IMR-90 (cell line): ENCODE measurements around the gene LRRC37A. TPM values are rescaled to one million over a fixed set of nuclear protein-coding genes. Genes with fewer than 3 reads are reported as not detected.

Source experiments
- ATAC-seq: fragments of 200-7000 bp; cut with Tn5 transposase; 2 replicates; pipeline ENCODE4 v1.9.1; 2020; ENCODE audit warnings: low read depth, mild to moderate bottlenecking, moderate library complexity
- BruUV-seq: library from RNA; stranded (reverse); fragments of 400-500 nt; replicated peaks from 2 replicates; lab custom pipeline; 2021; lab: Mats Ljungman, UMichigan
- CTCF ChIA-PET: fragments of 300-600 bp; formaldehyde crosslinking; extraction: SDS; loops from one replicate; lab custom pipeline; 2021; ENCODE audit warnings: antibody characterized with exemption; lab: Yijun Ruan, JAX
- POLR2A ChIA-PET: fragments of 300-600 bp; sonication (Branson Sonifier 250); formaldehyde crosslinking; loops from one replicate; lab custom pipeline; 2022; ENCODE audit warnings: antibody characterized with exemption; ENCODE audit not compliant: unreplicated experiment; lab: Charles Lee
- DNase-seq: peaks from one replicate; pipeline ENCODE4 v3.0.0; 2013
- H2AFZ ChIP-seq: replicated peaks from 2 replicates; pipeline ENCODE3; 2013; ENCODE audit warnings: low read length, mild to moderate bottlenecking; ENCODE audit not compliant: poor library complexity
- H2AK5ac ChIP-seq: 2 replicates; pipeline ENCODE4 v1.6.1; 2013; ENCODE audit warnings: low read depth, low read length, inconsistent platforms
- H2AK9ac ChIP-seq: replicated peaks from 2 replicates; pipeline ENCODE3; 2013; ENCODE audit warnings: mild to moderate bottlenecking, low read depth, low read length, moderate library complexity; ENCODE audit not compliant: poor library complexity
- H2BK120ac ChIP-seq: 2 replicates; pipeline ENCODE4 v1.6.1; 2013; ENCODE audit warnings: low read depth, low read length, inconsistent platforms
- H2BK15ac ChIP-seq: 3 replicates; pipeline ENCODE4 v1.6.1; 2013; ENCODE audit warnings: low read depth, low read length, inconsistent platforms
- H2BK20ac ChIP-seq: 2 replicates; pipeline ENCODE4 v1.6.1; 2013; ENCODE audit warnings: low read depth, mild to moderate bottlenecking, inconsistent platforms, low read length, moderate library complexity
- H2BK5ac ChIP-seq: 2 replicates; pipeline ENCODE4 v1.6.1; 2013; ENCODE audit warnings: mild to moderate bottlenecking, low read depth, low read length, inconsistent platforms; ENCODE audit not compliant: poor library complexity, severe bottlenecking
- H3K14ac ChIP-seq: replicated peaks from 2 replicates; pipeline ENCODE4 v1.6.1; 2013; ENCODE audit warnings: low read depth, low read length, inconsistent platforms
- H3K18ac ChIP-seq: 2 replicates; pipeline ENCODE4 v1.6.1; 2013; ENCODE audit warnings: low read depth, low read length, control low read depth
- H3K23ac ChIP-seq: 2 replicates; pipeline ENCODE4 v1.6.1; 2013; ENCODE audit warnings: low read depth, low read length, inconsistent platforms
- H3K27ac ChIP-seq: 2 replicates; pipeline ENCODE4 v1.5.1; 2013; ENCODE audit warnings: mild to moderate bottlenecking, control low read depth, low read length; ENCODE audit not compliant: insufficient read depth
- H3K27me3 ChIP-seq: 2 replicates; pipeline ENCODE4 v1.6.1; 2013; ENCODE audit warnings: low read length; ENCODE audit not compliant: control insufficient read depth, insufficient read depth
- H3K36me3 ChIP-seq: 2 replicates; pipeline ENCODE4 v1.6.1; 2013; ENCODE audit warnings: low read length, mixed read lengths; ENCODE audit not compliant: control insufficient read depth, insufficient read depth
- H3K4ac ChIP-seq: 2 replicates; pipeline ENCODE4 v1.6.1; 2013; ENCODE audit warnings: low read depth, low read length, inconsistent platforms
- H3K4me1 ChIP-seq: 2 replicates; pipeline ENCODE4 v1.6.1; 2013; ENCODE audit warnings: low read length, mixed read lengths; ENCODE audit not compliant: control insufficient read depth, insufficient read depth
- H3K4me2 ChIP-seq: 2 replicates; pipeline ENCODE4 v1.6.1; 2013; ENCODE audit warnings: low read depth, mild to moderate bottlenecking, control low read depth, low read length, moderate library complexity
- H3K4me3 ChIP-seq: 2 replicates; pipeline ENCODE4 v1.5.1; 2013; ENCODE audit warnings: low read depth, mild to moderate bottlenecking, control low read depth, low read length, moderate library complexity; ENCODE audit not compliant: insufficient read depth
- H3K56ac ChIP-seq: 2 replicates; pipeline ENCODE4 v1.6.1; 2013; ENCODE audit warnings: low read length, inconsistent platforms; ENCODE audit not compliant: insufficient read depth; ENCODE audit errors: extremely low read depth
- H3K79me1 ChIP-seq, 2 experiments: 2 replicates each; pipeline ENCODE4 v1.6.1; 2013; ENCODE audit warnings: low read length in 2 of 2, inconsistent platforms in 1 of 2, low read depth in 1 of 2
- H3K9ac ChIP-seq: 2 replicates; pipeline ENCODE4 v1.6.1; 2013; ENCODE audit warnings: low read depth, low read length, control low read depth
- H3K9me1 ChIP-seq: 2 replicates; pipeline ENCODE4 v1.6.1; 2013; ENCODE audit warnings: low read length, inconsistent platforms; ENCODE audit not compliant: insufficient read depth
- H3K9me3 ChIP-seq: 2 replicates; pipeline ENCODE4 v1.6.1; 2013; ENCODE audit warnings: low read length; ENCODE audit not compliant: control insufficient read depth, insufficient read depth
- H4K20me1 ChIP-seq: 2 replicates; pipeline ENCODE4 v1.6.1; 2013; ENCODE audit warnings: low read length, inconsistent platforms; ENCODE audit not compliant: insufficient read depth
- H4K5ac ChIP-seq: 2 replicates; pipeline ENCODE4 v1.6.1; 2013; ENCODE audit warnings: mild to moderate bottlenecking, low read depth, low read length, control low read depth
- H4K8ac ChIP-seq, 2 experiments: 2 replicates each; pipeline ENCODE4 v1.6.1; 2013; ENCODE audit warnings: low read depth in 2 of 2, low read length in 2 of 2, control low read depth in 1 of 2, inconsistent platforms in 1 of 2
- H4K91ac ChIP-seq: 2 replicates; pipeline ENCODE4 v1.6.1; 2013; ENCODE audit warnings: low read depth, low read length, inconsistent platforms; ENCODE audit not compliant: insufficient read depth
- CEBPB ChIP-seq: IDR thresholded peaks from 2 replicates; pipeline ENCODE4 v1.6.1; 2012; ENCODE audit warnings: low read depth, low read length, improper control_type of control experiment
- CHD1 ChIP-seq: IDR thresholded peaks from 2 replicates; pipeline ENCODE4 v1.6.1; 2012; ENCODE audit warnings: low read depth, low read length, improper control_type of control experiment
- FOS ChIP-seq: fragments of 150-350 bp; IDR thresholded peaks from 2 replicates; pipeline ENCODE4 v1.6.1; 2016; ENCODE audit warnings: low read depth, low read length
- NFE2L2 ChIP-seq: fragments of 150-350 bp; IDR thresholded peaks from 2 replicates; pipeline ENCODE4 v1.6.1; 2016; ENCODE audit warnings: low read depth, mild to moderate bottlenecking, low read length
- RAD21 ChIP-seq: IDR thresholded peaks from 2 replicates; pipeline ENCODE4 v1.6.1; 2012; ENCODE audit warnings: low read length, improper control_type of control experiment
- SMC3 ChIP-seq: fragments of 150-350 bp; IDR thresholded peaks from 2 replicates; pipeline ENCODE4 v1.6.1; 2016; ENCODE audit warnings: low read depth, mild to moderate bottlenecking, antibody characterized with exemption, low read length, moderate library complexity
- WGBS, 2 experiments: methylation state at CpG; one replicate each; pipeline versions ENCODE4 v1.1.5 to v1.1.7; 2013; ENCODE audit warnings: missing lambda C conversion rate in 2 of 2; ENCODE audit not compliant: insufficient read length in 1 of 2; ENCODE audit errors: extremely low coverage in 2 of 2; 5-methylcytosine and 5-hydroxymethylcytosine counted together
- dilution Hi-C: fragments of 300-500 bp; cut with HindIII; formaldehyde crosslinking; loops from one replicate; pipeline ENCODE4 v1.14.3; 2018; ENCODE audit warnings: low sequenced_read_pairs; ENCODE audit not compliant: unreplicated experiment
- in situ Hi-C: fragments of 300-500 bp; cut with MboI; formaldehyde crosslinking; loops from 3 replicates; pipeline ENCODE4 v1.14.3; 2019; ENCODE audit warnings: low sequenced_read_pairs, inconsistent platforms, mixed read lengths
- intact Hi-C: fragments of 100-400 bp; cut with micrococcal nuclease; formaldehyde crosslinking; loops from 2 replicates; pipeline ENCODE4 v1.10.0; 2022
- polyA plus RNA-seq, 3 experiments: library from polyadenylated mRNA; depleted of rRNA; stranded (reverse); fragments of >200 nt; gene quantifications; 2 replicates each; pipeline ENCODE4 v1.2.3, GENCODE V29; 2012; ENCODE audit warnings: low replicate concordance in 1 of 3
- total RNA-seq: library from RNA; depleted of rRNA; stranded (reverse); fragments of >200 nt; gene quantifications from 2 replicates; pipeline ENCODE4 v1.2.3, GENCODE V29; 2012
- TF ChIP-seq, protein P1 (sequence below): fragments of 150-350 bp; IDR thresholded peaks from 2 replicates; pipeline ENCODE4 v1.6.1; 2016; ENCODE audit warnings: low read depth, mild to moderate bottlenecking, low read length, moderate library complexity, borderline replicate concordance

The LRRC37A gene
- total and polyA plus RNA-seq, 2 of the 4 experiments (the other 2 are of a cell fraction), result 0.72 to 0.91 TPM

DNA sequence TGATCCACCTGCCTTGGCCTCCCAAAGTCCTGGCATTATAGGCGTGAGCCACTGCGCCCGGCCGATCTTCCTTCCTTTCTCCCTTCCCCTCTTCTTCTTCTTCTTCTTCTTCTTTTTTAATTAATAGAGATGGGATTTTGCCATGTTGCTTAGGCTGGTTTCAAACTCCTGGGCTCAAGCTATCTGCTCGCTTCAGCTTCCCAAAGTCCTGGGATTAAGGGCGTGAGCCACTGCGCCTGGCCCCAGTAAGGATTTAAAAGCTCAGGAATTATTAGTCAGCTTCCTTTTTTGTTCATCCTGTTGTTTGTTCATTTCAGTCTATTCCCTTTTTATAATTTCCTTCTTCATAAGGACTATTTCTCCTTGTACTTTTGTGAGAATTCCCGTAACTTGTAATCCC, 32.7 kb upstream of the LRRC37A start:
- no peak overlapping the region for H3K4ac ChIP-seq
- 0 out of 3 replicates have a peak overlapping the region, but pooled peaks have one; percentile 34 for H2BK15ac ChIP-seq
- H4K8ac ChIP-seq, result no peak overlapping the region
- H3K27ac ChIP-seq, result no peak overlapping the region
- no TSS peak for BruUV-seq
- H4K5ac ChIP-seq, result no peak overlapping the region
- no peaks in the 10 kb centered on the region for H3K36me3 ChIP-seq
- dilution Hi-C loops, result no loop called here
- intact Hi-C loops, result loop anchor here (10.0 kb wide), 1 partner anchor 663 kb away; the partner anchor contains the start of gene GOSR2
- no peak overlapping the region for H2AK5ac ChIP-seq
- peaks cover 21% of the 10 kb centered on the region for H3K4me1 ChIP-seq
- H2BK120ac ChIP-seq, result no peak overlapping the region
- no peaks in the 10 kb centered on the region for H4K20me1 ChIP-seq
- no peak overlapping the region for H4K91ac ChIP-seq
- no peak overlapping the region for H3K18ac ChIP-seq
- DNase-seq (no peak), ATAC-seq (no peak)
- H3K4me3 ChIP-seq, result no peak overlapping the region
- H3K14ac ChIP-seq, result no peak overlapping the region
- H2BK5ac ChIP-seq, result no peak overlapping the region
- TF ChIP-seq SMC3 (no peak), FOS (no peak), CHD1 (no peak), RAD21 (no peak), CEBPB (no peak), NFE2L2 (no peak)
- TF ChIP-seq, protein P1, sequence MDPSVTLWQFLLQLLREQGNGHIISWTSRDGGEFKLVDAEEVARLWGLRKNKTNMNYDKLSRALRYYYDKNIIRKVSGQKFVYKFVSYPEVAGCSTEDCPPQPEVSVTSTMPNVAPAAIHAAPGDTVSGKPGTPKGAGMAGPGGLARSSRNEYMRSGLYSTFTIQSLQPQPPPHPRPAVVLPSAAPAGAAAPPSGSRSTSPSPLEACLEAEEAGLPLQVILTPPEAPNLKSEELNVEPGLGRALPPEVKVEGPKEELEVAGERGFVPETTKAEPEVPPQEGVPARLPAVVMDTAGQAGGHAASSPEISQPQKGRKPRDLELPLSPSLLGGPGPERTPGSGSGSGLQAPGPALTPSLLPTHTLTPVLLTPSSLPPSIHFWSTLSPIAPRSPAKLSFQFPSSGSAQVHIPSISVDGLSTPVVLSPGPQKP, result no peak
- H2AFZ ChIP-seq, result no peak overlapping the region
- H3K9me3 ChIP-seq, result no peaks in the 10 kb centered on the region
- 100% methylated on average over 1 of the region's 8 CpGs; no CpG with 5 or more reads in 1 of the 2 experiments for WGBS, 2 experiments
- H3K23ac ChIP-seq, result no peak overlapping the region
- ChIA-PET CTCF (no interaction called here), POLR2A (no interaction called here)
- H3K56ac ChIP-seq, result no peak overlapping the region
- H3K79me1 ChIP-seq, result peaks cover 0 to 4% of the 10 kb centered on the region in 2 experiments; a peak in 1 of 4 replicates
- no peak overlapping the region for H2BK20ac ChIP-seq
- no peak overlapping the region for H3K4me2 ChIP-seq
- in situ Hi-C loops, result loop anchor here (25.0 kb wide), 1 partner anchor 675 kb away; no protein-coding TSS in a partner anchor
- H3K9ac ChIP-seq, result no peak overlapping the region
- no peaks in the 10 kb centered on the region; the same call in none of the 2 replicates for H3K9me1 ChIP-seq
- no peak overlapping the region for H2AK9ac ChIP-seq
- H3K27me3 ChIP-seq, result no peaks in the 10 kb centered on the region
